Neural cell (in vitro differentiated cells): Measurements from ENCODE around the gene SLC24A3. TPM values are rescaled to one million over a fixed set of nuclear protein-coding genes. Genes with fewer than 3 reads are reported as not detected.

Source experiments
- H2AFZ ChIP-seq: fragments of 200-600, 300-800 bp; sonication (generic), shearing (Covaris generic); 2 replicates; pipeline ENCODE4 v1.6.0; 2014; ENCODE audit warnings: low read depth, mild to moderate bottlenecking, antibody characterized with exemption, low read length, moderate library complexity
- H3F3A ChIP-seq: fragments of 200-600 bp; shearing (Covaris generic); 2 replicates; pipeline ENCODE4 v1.6.1; 2016; ENCODE audit warnings: mild to moderate bottlenecking, moderate library complexity, mixed read lengths, antibody characterized with exemption, low read length; ENCODE audit not compliant: insufficient read depth, poor library complexity, severe bottlenecking
- H3K27ac ChIP-seq: fragments of 200-600, 300-800 bp; sonication (generic), shearing (Covaris generic); 2 replicates; pipeline ENCODE4 v1.5.1; 2014; ENCODE audit warnings: mild to moderate bottlenecking, low read length, moderate library complexity
- H3K27me3 ChIP-seq: fragments of 300-800, 200-600 bp; sonication (generic), shearing (Covaris generic); 2 replicates; pipeline ENCODE4 v1.6.0; 2014; ENCODE audit warnings: mild to moderate bottlenecking, low read depth, low read length, moderate library complexity; ENCODE audit not compliant: insufficient read depth
- H3K36me3 ChIP-seq: fragments of 300-800, 200-600 bp; sonication (generic), shearing (Covaris generic); 2 replicates; pipeline ENCODE4 v1.5.1; 2014; ENCODE audit warnings: mild to moderate bottlenecking, antibody characterized with exemption, low read length, moderate library complexity; ENCODE audit not compliant: insufficient read depth
- H3K4me2 ChIP-seq: fragments of 300-800, 200-600 bp; sonication (generic), shearing (Covaris generic); 2 replicates; pipeline ENCODE4 v1.6.0; 2014; ENCODE audit warnings: mild to moderate bottlenecking, low read length
- H3K4me3 ChIP-seq: fragments of 300-800, 200-600 bp; sonication (generic), shearing (Covaris generic); 2 replicates; pipeline ENCODE4 v1.5.1; 2014; ENCODE audit warnings: mild to moderate bottlenecking, low read length, moderate library complexity
- H3K79me2 ChIP-seq: fragments of 200-600 bp; shearing (Covaris generic); replicated peaks from 2 replicates; pipeline ENCODE4 v1.6.0; 2014; ENCODE audit warnings: mild to moderate bottlenecking, low read length, moderate library complexity; ENCODE audit not compliant: insufficient read depth
- H3K9ac ChIP-seq: fragments of 300-800, 200-600 bp; sonication (generic), shearing (Covaris generic); 2 replicates; pipeline ENCODE4 v1.6.1; 2016; ENCODE audit warnings: mild to moderate bottlenecking, low read length, mixed read lengths
- H3K9me2 ChIP-seq: fragments of 200-600 bp; shearing (Covaris generic); 2 replicates; pipeline ENCODE4 v1.6.1; 2016; ENCODE audit warnings: mild to moderate bottlenecking, low read length, mixed read lengths; ENCODE audit not compliant: insufficient read depth
- H3K9me3 ChIP-seq: fragments of 200-600, 300-800 bp; sonication (generic), shearing (Covaris generic); 2 replicates; pipeline ENCODE4 v1.6.1; 2016; ENCODE audit warnings: mild to moderate bottlenecking, mixed run types, low read length, moderate library complexity, mixed read lengths
- H4K20me1 ChIP-seq: fragments of 200-600 bp; shearing (Covaris generic); 2 replicates; pipeline ENCODE4 v1.6.1; 2016; ENCODE audit warnings: mild to moderate bottlenecking, mixed run types; ENCODE audit not compliant: insufficient read depth
- CTCF ChIP-seq: fragments of 450-650 bp; IDR thresholded peaks from 2 replicates; pipeline ENCODE4 v1.5.1; 2014; ENCODE audit warnings: antibody characterized with exemption, mild to moderate bottlenecking, moderate library complexity; ENCODE audit not compliant: poor library complexity, severe bottlenecking
- EP300 ChIP-seq: fragments of 450-650 bp; conservative IDR thresholded peaks from 2 replicates; pipeline ENCODE4 v1.6.1; 2014; ENCODE audit warnings: antibody characterized with exemption, mild to moderate bottlenecking, moderate library complexity; ENCODE audit not compliant: poor library complexity, severe bottlenecking
- EZH2 ChIP-seq: fragments of 200-600, 300-800 bp; shearing (Covaris generic), sonication (generic); IDR thresholded peaks from 2 replicates; pipeline ENCODE4 v1.6.1; 2014; ENCODE audit warnings: antibody characterized with exemption, low read length, borderline replicate concordance, mild to moderate bottlenecking; ENCODE audit not compliant: insufficient read depth, poor library complexity, severe bottlenecking
- MXI1 ChIP-seq: fragments of 450-650 bp; conservative IDR thresholded peaks from 2 replicates; pipeline ENCODE4 v1.6.1; 2014; ENCODE audit warnings: antibody characterized with exemption, mild to moderate bottlenecking; ENCODE audit not compliant: poor library complexity, severe bottlenecking
- POLR2AphosphoS5 ChIP-seq: IDR thresholded peaks from 2 replicates; pipeline ENCODE4 v1.6.1; 2012
- RAD21 ChIP-seq: fragments of 450-650 bp; conservative IDR thresholded peaks from 2 replicates; pipeline ENCODE4 v1.6.1; 2014; ENCODE audit warnings: antibody characterized with exemption, mild to moderate bottlenecking, moderate library complexity
- REST ChIP-seq: IDR thresholded peaks from 2 replicates; pipeline ENCODE4 v1.6.1; 2012; ENCODE audit warnings: borderline replicate concordance
- SMC3 ChIP-seq: fragments of 450-650 bp; conservative IDR thresholded peaks from 2 replicates; pipeline ENCODE4 v1.6.1; 2014; ENCODE audit warnings: antibody characterized with exemption, mild to moderate bottlenecking, moderate library complexity; ENCODE audit not compliant: poor library complexity
- TAF1 ChIP-seq: IDR thresholded peaks from 2 replicates; pipeline ENCODE4 v1.6.1; 2012; ENCODE audit warnings: low read depth
- polyA plus RNA-seq: library from polyadenylated mRNA; depleted of rRNA; stranded (reverse); fragments of >200 nt; gene quantifications from 2 replicates; pipeline ENCODE4 v1.2.3, GENCODE V29; 2014

Gene SLC24A3
- polyA plus RNA-seq, 1 donor from 2014 or later, result 6.5 TPM

- Histone ChIP-seq H3K4me3 (no peak overlapping the region), H3K36me3 (no peaks in the 10 kb centered on the region), H3K27ac (no peak overlapping the region), H3F3A (no peaks in the 10 kb centered on the region), H3K4me2 (no peak overlapping the region), H4K20me1 (no peaks in the 10 kb centered on the region), H2AFZ (no peak overlapping the region), H3K9me3 (no peaks in the 10 kb centered on the region), H3K79me2 (no peaks in the 10 kb centered on the region), H3K9ac (no peak overlapping the region), H3K27me3 (no peaks in the 10 kb centered on the region), H3K9me2 (no peaks in the 10 kb centered on the region)
- TF ChIP-seq POLR2AphosphoS5, result no peak
- no peak for TF ChIP-seq SMC3
- no peak for TF ChIP-seq REST
- no peak for TF ChIP-seq MXI1
- no peak for TF ChIP-seq TAF1
- no peak for TF ChIP-seq RAD21
- TF ChIP-seq EZH2, result no peak
- TF ChIP-seq CTCF, result no peak
- TF ChIP-seq EP300, result no peak
These were observed 92.5 kb downstream of the SLC24A3 start for GRCh38 chr20:19304886-19305415.

- Histone ChIP-seq H3K9me2 (no peaks in the 10 kb centered on the region), H3K4me2 (no peak overlapping the region), H3K27me3 (no peaks in the 10 kb centered on the region), H4K20me1 (no peaks in the 10 kb centered on the region), H2AFZ (no peak overlapping the region), H3K4me3 (no peak overlapping the region), H3K79me2 (no peaks in the 10 kb centered on the region), H3K36me3 (no peaks in the 10 kb centered on the region), H3K9ac (no peak overlapping the region), H3K27ac (no peak overlapping the region), H3K9me3 (no peaks in the 10 kb centered on the region), H3F3A (no peaks in the 10 kb centered on the region)
- TF ChIP-seq EZH2 (no peak), TAF1 (no peak)
These were observed 95.7 kb downstream of the SLC24A3 start for GRCh38 chr20:19308146-19308545.

- Histone ChIP-seq H3K36me3 (no peaks in the 10 kb centered on the region), H2AFZ (no peak overlapping the region), H3K27ac (no peak overlapping the region), H3F3A (no peaks in the 10 kb centered on the region), H3K9me3 (no peaks in the 10 kb centered on the region), H3K4me2 (no peak overlapping the region), H3K9ac (no peak overlapping the region), H3K9me2 (no peaks in the 10 kb centered on the region), H3K4me3 (no peak overlapping the region), H3K79me2 (no peaks in the 10 kb centered on the region), H3K27me3 (no peaks in the 10 kb centered on the region), H4K20me1 (no peaks in the 10 kb centered on the region)
- TF ChIP-seq REST, result no peak
- no peak for TF ChIP-seq POLR2AphosphoS5
- TF ChIP-seq MXI1, result no peak
- no peak for TF ChIP-seq RAD21
- TF ChIP-seq CTCF, result no peak
- TF ChIP-seq EP300, result no peak
- TF ChIP-seq SMC3, result no peak
- no peak for TF ChIP-seq EZH2
- no peak for TF ChIP-seq TAF1
These were observed 98.1 kb downstream of the SLC24A3 start for GRCh38 chr20:19310541-19310940.
